Common myeloid progenitor, CD34-positive (primary cell): ENCODE data around the gene CHSY3.

Source experiments
- CTCF ChIA-PET: fragments of 350-600 bp; sonication (Branson Sonifier 250); formaldehyde crosslinking; loops from one replicate; lab custom pipeline; 2021; ENCODE audit warnings: antibody characterized with exemption; lab: Charles Lee
- POLR2A ChIA-PET: fragments of 350-600 bp; sonication (Branson Sonifier 250); formaldehyde crosslinking; loops from one replicate; lab custom pipeline; 2021; ENCODE audit warnings: antibody characterized with exemption; lab: Charles Lee
- DNase-seq, 3 donors: peaks; one replicate each; pipeline versions ENCODE4 v3.0.0 to v3.0.0-alpha.2; 2013
- H3K27ac ChIP-seq, 2 experiments: 1 replicate in 1 of 2; 2 replicates in 1 of 2; pipeline ENCODE4 v1.7.0; 2013; ENCODE audit warnings: inconsistent platforms in 2 of 2, low read length in 2 of 2, mild to moderate bottlenecking in 2 of 2, low read depth in 1 of 2, moderate library complexity in 1 of 2; ENCODE audit not compliant: severe bottlenecking in 2 of 2, insufficient read depth in 1 of 2, poor library complexity in 1 of 2
- H3K27me3 ChIP-seq, 5 experiments: replicated peaks in 2 of 5; 1 replicate in 3 of 5; 2 replicates in 2 of 5; pipeline versions ENCODE4 v1.6.1 to v1.7.0; 2013; ENCODE audit warnings: low read length in 4 of 5, mild to moderate bottlenecking in 2 of 5, moderate library complexity in 2 of 5, inconsistent platforms in 1 of 5; ENCODE audit not compliant: insufficient read depth in 5 of 5, control insufficient read depth in 4 of 5
- H3K36me3 ChIP-seq, 4 experiments: 1 replicate in 2 of 4; 2 replicates in 2 of 4; pipeline versions ENCODE4 v1.6.1 to v1.7.0; 2013; ENCODE audit warnings: low read length in 3 of 4, control low read depth in 1 of 4, mild to moderate bottlenecking in 1 of 4; ENCODE audit not compliant: control insufficient read depth in 4 of 4, insufficient read depth in 4 of 4
- H3K4me1 ChIP-seq, 4 experiments: 1 replicate in 3 of 4; 2 replicates in 1 of 4; pipeline versions ENCODE4 v1.6.1 to v1.7.1; 2013; ENCODE audit warnings: low read length in 3 of 4, mild to moderate bottlenecking in 3 of 4, control low read depth in 1 of 4, inconsistent platforms in 1 of 4, moderate library complexity in 1 of 4; ENCODE audit not compliant: control insufficient read depth in 4 of 4, insufficient read depth in 4 of 4; ENCODE audit errors: control extremely low read depth in 1 of 4
- H3K4me3 ChIP-seq, 7 experiments: 1 replicate in 4 of 7; 2 replicates in 3 of 7; pipeline versions ENCODE4 v1.5.1 to v1.7.0; 2013; ENCODE audit warnings: mild to moderate bottlenecking in 7 of 7, low read length in 6 of 7, moderate library complexity in 6 of 7, inconsistent platforms in 2 of 7, low read depth in 2 of 7, control low read depth in 1 of 7; ENCODE audit not compliant: insufficient read depth in 4 of 7, control insufficient read depth in 1 of 7; ENCODE audit errors: extremely low read depth in 1 of 7
- H3K9me3 ChIP-seq, 5 experiments: 1 replicate in 4 of 5; 2 replicates in 1 of 5; pipeline versions ENCODE4 v1.6.1 to v1.7.1; 2013; ENCODE audit warnings: low read length in 4 of 5, mild to moderate bottlenecking in 2 of 5, inconsistent platforms in 1 of 5, low read depth in 1 of 5, moderate library complexity in 1 of 5; ENCODE audit not compliant: control insufficient read depth in 4 of 5, insufficient read depth in 2 of 5; ENCODE audit errors: control extremely low read depth in 1 of 5
- WGBS: methylation state at CpG from one replicate; pipeline ENCODE4 v1.1.5; 2013; ENCODE audit not compliant: insufficient coverage; 5-methylcytosine and 5-hydroxymethylcytosine counted together

The CHSY3 gene

GRCh38 chr5:129915415-129915814, 11.2 kb downstream of the CHSY3 start:
- H3K36me3 ChIP-seq, result no peaks in the 10 kb centered on the region
- peaks cover 0 to 2% (median 0%) of the 10 kb centered on the region in 5 experiments for H3K27me3 ChIP-seq
- no peaks in the 10 kb centered on the region for H3K9me3 ChIP-seq
- ChIA-PET CTCF (no interaction called here), POLR2A (no interaction called here)
- H3K4me3 ChIP-seq, result peak overlapping the region in 1 of 7 experiments; percentile 37
- H3K27ac ChIP-seq, result no peak overlapping the region
- no CpG with 5 or more reads among the region's 2 CpGs for WGBS
- DNase-seq, result no peak
- H3K4me1 ChIP-seq, result peaks cover 0 to 7% (median 0%) of the 10 kb centered on the region in 4 experiments

GRCh38 chr5:129917224-129917623, 13.0 kb downstream of the CHSY3 start:
- Histone ChIP-seq H3K9me3 (no peaks in the 10 kb centered on the region), H3K4me3 (no peak overlapping the region), H3K27ac (no peak overlapping the region), H3K36me3 (no peaks in the 10 kb centered on the region), H3K4me1 (peaks cover 0 to 7% (median 0%) of the 10 kb centered on the region in 4 experiments), H3K27me3 (no peaks in the 10 kb centered on the region)
- POLR2A ChIA-PET, result no interaction called here
- CTCF ChIA-PET, result no interaction called here
- no peak for DNase-seq
- WGBS, result no CpG with 5 or more reads among the region's 1 CpG

GRCh38 chr5:129921204-129921603, 16.9 kb downstream of the CHSY3 start:
- Histone ChIP-seq H3K4me3 (no peak overlapping the region), H3K36me3 (no peaks in the 10 kb centered on the region), H3K27ac (no peak overlapping the region), H3K4me1 (peaks cover 0 to under 1% (median 0%) of the 10 kb centered on the region in 4 experiments), H3K9me3 (no peaks in the 10 kb centered on the region), H3K27me3 (no peaks in the 10 kb centered on the region)
- POLR2A ChIA-PET, result no interaction called here
- 100% methylated on average over 3 of the region's 4 CpGs for WGBS
- CTCF ChIA-PET, result no interaction called here
- no peak for DNase-seq

- H3K9me3 ChIP-seq, result no peaks in the 10 kb centered on the region
- no peaks in the 10 kb centered on the region for H3K36me3 ChIP-seq
- 100% methylated on average over 1 of the region's 4 CpGs for WGBS
- no peak overlapping the region for H3K27ac ChIP-seq
- CTCF ChIA-PET, result interaction anchor here (0.9 kb wide), 1 partner anchor 30 kb away, joined by 3 read pairs; no protein-coding TSS in a partner anchor
- no peak overlapping the region for H3K4me3 ChIP-seq
- H3K4me1 ChIP-seq, result no peaks in the 10 kb centered on the region
- POLR2A ChIA-PET, result no interaction called here
- DNase-seq, result no peak
- H3K27me3 ChIP-seq, result no peaks in the 10 kb centered on the region
Observed at GRCh38 chr5:129930221-129930620, 26.0 kb downstream of the CHSY3 start.

- no peak overlapping the region for H3K4me3 ChIP-seq
- no peak overlapping the region for H3K27ac ChIP-seq
- CTCF ChIA-PET, result no interaction called here
- no peaks in the 10 kb centered on the region for H3K4me1 ChIP-seq
- POLR2A ChIA-PET, result no interaction called here
- WGBS, result 100% methylated on average over 1 of the region's 2 CpGs
- H3K27me3 ChIP-seq, result no peaks in the 10 kb centered on the region
- peaks cover 0 to 10% (median 0%) of the 10 kb centered on the region in 5 experiments for H3K9me3 ChIP-seq
- DNase-seq, result no peak
- no peaks in the 10 kb centered on the region for H3K36me3 ChIP-seq
Observed at GRCh38 chr5:129935626-129936025, 31.4 kb downstream of the CHSY3 start.

GRCh38 chr5:129938077-129938476, 33.8 kb downstream of the CHSY3 start:
- Histone ChIP-seq H3K27ac (no peak overlapping the region), H3K36me3 (no peaks in the 10 kb centered on the region), H3K27me3 (no peaks in the 10 kb centered on the region), H3K4me1 (no peaks in the 10 kb centered on the region), H3K9me3 (peaks cover 0 to 10% (median 1%) of the 10 kb centered on the region in 5 experiments), H3K4me3 (no peak overlapping the region)
- ChIA-PET POLR2A (no interaction called here), CTCF (interaction anchor here (0.5 to 0.6 kb wide), 2 partner anchors 1005 to 1625 kb away, joined by 3 read pairs; no protein-coding TSS in a partner anchor)
- no peak for DNase-seq
- WGBS, result 96% methylated on average over 3 of the region's 3 CpGs

GRCh38 chr5:129943936-129944335, 39.7 kb downstream of the CHSY3 start:
- no peaks in the 10 kb centered on the region for H3K4me1 ChIP-seq
- H3K9me3 ChIP-seq, result peaks cover 0 to 1% (median 0%) of the 10 kb centered on the region in 5 experiments
- DNase-seq, result no peak
- ChIA-PET POLR2A (no interaction called here), CTCF (no interaction called here)
- WGBS, result 80% methylated on average over 1 of the region's 1 CpG
- no peaks in the 10 kb centered on the region for H3K36me3 ChIP-seq
- H3K4me3 ChIP-seq, result no peak overlapping the region
- H3K27ac ChIP-seq, result no peak overlapping the region
- H3K27me3 ChIP-seq, result no peaks in the 10 kb centered on the region
